ENCODE results near the gene MSN. TPM values are rescaled to one million over a fixed set of nuclear protein-coding genes. Genes with fewer than 3 reads are reported as not detected.

MSN gene
- 80.0 and 155 TPM in 2 replicates for total RNA-seq

GRCh38 chrX:65667503-65668376 lies at the start of gene MSN:
Gene MSN (plus strand): TSS chrX:65667654. CDS start chrX:65667842, 188 bp downstream.

Other genes starting within 250 kb of the MSN start
- 29.0 and 35.8 TPM in 2 replicates for gene LAS1L, start 132.9 kb upstream of the MSN start, total RNA-seq

Measured in nasal cavity respiratory epithelium epithelial cell of viscerocranial mucosa (primary cell).